GM18502 (cell line): Measurements from ENCODE around the gene SMYD3.
"Not testable (repeated sequence)": the region's sequence is repeated elsewhere in the genome, so short reads cannot be mapped to it uniquely, and the experiment has no call there.

Experiments used
- ATAC-seq: cut with Tn5 transposase; IDR thresholded peaks from one replicate; pipeline ENCODE4 v1.9.1; 2021; ENCODE audit warnings: mild to moderate bottlenecking; ENCODE audit not compliant: unreplicated experiment, poor library complexity

Gene SMYD3

DNA sequence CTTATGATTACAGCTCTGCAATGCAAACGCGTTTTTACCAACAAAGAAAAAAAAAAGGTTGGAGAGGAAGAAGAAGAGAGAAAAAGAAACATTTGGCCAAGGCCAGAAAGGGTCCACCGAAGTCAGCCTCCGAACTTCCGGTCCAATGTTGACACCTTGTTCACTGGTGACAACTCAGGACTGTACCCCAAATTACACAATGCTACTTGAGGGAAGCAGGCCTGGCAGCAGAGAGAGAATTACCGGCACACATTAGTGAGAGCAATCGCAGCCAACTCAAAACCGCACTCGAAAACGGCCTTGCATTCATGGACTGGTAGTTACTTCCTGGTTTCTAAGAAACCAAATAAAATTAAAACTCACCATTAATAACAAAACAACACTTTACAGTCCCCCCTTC lies 699.8 kb downstream of the SMYD3 start:
- ATAC-seq, result peak; percentile 84

- no peak for ATAC-seq
Observed at GRCh38 chr1:245805532-245805931, 701.5 kb downstream of the SMYD3 start.

DNA sequence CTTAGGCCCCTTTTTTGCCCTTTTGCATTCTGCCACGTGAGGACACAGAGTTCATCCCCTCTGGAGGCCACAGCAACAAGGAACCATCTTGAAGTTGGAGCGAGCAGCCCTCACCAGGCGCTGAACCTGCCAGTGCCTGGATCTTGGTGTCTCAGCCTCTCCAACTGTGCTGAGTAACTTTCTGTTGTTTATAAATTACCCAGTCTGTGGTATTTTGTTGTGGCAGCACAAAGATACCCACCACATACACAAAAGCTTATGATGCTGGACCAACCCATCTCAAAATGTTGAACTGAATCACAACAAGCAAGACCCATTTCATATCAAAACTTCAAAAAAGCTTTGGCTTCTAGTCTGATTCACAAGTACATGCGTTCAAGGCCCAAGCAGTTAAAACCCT lies 702.4 kb downstream of the SMYD3 start:
- no peak for ATAC-seq

- no peak for ATAC-seq
Observed at GRCh38 chr1:245803666-245804037, 703.4 kb downstream of the SMYD3 start.

GRCh38 chr1:245802941-245803665 lies 704.0 kb downstream of the SMYD3 start:
- no peak for ATAC-seq

- ATAC-seq, result no peak
Observed at GRCh38 chr1:245800901-245801605, 706.0 kb downstream of the SMYD3 start.

- ATAC-seq, result no peak
Observed at GRCh38 chr1:245798349-245798711, 708.7 kb downstream of the SMYD3 start.

- ATAC-seq, result no peak
Observed at GRCh38 chr1:245797592-245798348, 709.3 kb downstream of the SMYD3 start.

- ATAC-seq, result no peak
Observed at GRCh38 chr1:245791410-245792312, 715.4 kb downstream of the SMYD3 start.

GRCh38 chr1:245790441-245790840 lies 716.6 kb downstream of the SMYD3 start:
- ATAC-seq, result no peak

DNA sequence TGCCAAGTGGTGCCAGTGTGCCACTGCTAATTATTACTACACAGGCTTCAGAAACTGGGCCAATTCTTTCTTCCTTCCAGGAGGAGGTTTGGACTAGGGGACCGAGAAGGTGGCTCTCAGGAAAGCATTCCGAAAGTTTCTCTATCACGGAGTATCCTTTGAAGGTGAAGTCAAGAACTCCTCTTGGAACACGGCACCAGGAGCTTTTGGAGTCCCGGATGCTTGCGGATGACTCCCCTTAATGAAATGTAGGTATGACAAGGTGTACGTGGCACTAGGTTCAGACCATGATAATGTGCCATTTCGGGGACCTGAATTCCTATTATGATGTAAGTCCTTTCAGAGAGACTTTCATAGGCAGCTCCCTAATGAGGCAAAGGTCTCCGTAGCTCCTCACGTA lies 718.2 kb downstream of the SMYD3 start:
- no peak for ATAC-seq

GRCh38 chr1:245788269-245788668 lies 718.8 kb downstream of the SMYD3 start:
- ATAC-seq, result no peak

DNA sequence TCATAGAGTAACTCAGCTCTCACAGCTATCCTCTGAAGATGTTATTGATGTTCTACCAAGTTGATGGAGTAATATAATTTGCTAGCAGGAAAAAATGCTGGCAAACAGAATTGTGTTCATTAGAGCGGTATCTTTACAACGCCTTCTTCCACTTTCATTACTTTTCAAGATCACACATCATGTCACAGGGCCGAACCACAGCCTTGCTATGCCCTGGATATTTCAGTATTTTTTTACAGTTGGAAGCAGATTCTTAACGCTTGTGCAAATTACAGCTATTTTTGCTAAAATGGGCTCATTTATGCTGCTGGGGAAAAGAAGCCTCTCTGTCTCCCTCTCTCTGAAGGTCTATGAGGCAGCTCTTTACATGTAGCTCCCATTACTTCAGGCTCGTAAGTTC lies 720.1 kb downstream of the SMYD3 start:
- no peak for ATAC-seq

GRCh38 chr1:245779797-245780755 lies 727.0 kb downstream of the SMYD3 start:
- ATAC-seq, result no peak

GRCh38 chr1:245777752-245778151 lies 729.3 kb downstream of the SMYD3 start:
- ATAC-seq, result no peak

- ATAC-seq, result no peak
Observed at GRCh38 chr1:245776694-245777332, 730.3 kb downstream of the SMYD3 start.

DNA sequence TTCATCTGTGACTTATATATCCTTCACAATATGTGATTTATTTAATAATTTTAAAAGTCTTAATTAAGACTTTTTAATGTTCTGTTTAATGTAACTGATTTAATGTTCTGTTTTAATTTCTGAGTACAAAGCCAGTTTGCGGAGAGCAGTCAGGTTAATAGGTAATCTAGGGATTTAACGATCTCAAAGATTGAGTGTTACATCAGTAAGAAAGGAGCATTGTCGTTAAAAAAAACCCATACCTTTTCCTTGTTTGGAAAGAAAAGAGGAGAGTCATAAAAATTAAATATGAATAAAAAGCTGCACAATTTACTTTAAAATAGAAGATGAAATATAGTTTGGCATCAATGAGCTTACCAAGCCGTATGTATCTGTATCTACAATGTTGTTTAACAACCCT lies 730.9 kb downstream of the SMYD3 start:
- ATAC-seq, result no peak

DNA sequence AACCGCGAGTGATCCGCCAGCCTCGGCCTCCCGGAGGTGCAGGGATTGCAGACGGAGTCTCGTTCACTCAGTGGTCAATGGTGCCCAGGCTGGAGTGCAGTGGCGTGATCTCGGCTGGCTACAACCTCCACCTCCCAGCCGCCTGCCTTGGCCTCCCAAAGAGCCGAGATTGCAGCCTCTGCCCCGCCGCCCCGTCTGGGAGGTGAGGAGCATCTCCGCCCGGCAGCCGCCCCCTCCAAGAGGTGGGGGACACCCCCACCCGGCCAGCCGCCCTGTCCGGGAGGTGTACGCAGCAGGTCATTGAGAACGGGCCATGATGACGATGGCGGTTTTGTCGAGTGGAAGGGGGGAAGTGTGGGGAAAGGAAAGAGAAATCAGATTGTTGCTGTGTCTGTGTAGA lies 732.1 kb downstream of the SMYD3 start:
- ATAC-seq, result not testable (repeated sequence)

GRCh38 chr1:245774196-245774595 lies 732.9 kb downstream of the SMYD3 start:
- no peak for ATAC-seq
